ENCODE results near the gene SEC24D.

Gene SEC24D

DNA sequence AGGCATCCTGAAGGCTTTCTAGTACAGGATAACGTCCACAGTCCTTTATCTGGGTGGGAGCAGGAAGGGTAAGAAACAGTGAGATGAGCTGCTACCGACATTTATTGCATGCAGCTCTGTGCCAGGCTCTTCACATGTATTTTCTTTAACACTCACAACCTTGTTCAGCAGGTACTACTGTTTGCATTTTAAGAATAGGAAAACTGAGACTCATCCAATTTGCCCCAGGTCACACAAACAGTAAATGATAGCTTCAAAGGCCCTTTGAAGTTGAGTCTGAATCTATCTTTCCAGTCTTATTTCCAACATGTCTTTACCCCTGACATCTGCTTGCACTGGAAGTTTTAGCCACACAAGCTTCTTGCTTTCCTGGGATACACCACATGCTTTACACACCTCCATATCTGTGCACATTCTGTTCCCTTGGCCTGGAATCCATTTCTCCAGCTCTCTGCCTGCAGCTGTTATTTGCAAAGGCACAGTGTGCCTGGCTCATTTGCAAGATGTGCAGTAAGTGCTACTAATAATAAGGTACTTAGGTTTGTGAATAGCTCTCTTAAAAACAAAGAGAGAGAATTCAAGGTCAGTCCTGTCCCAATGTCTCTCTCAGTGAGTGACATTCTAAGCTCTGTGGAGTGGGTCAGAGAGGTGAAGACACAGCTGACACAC lies 89.5 kb downstream of the SEC24D start:
- DNase-seq = no peak

DNA sequence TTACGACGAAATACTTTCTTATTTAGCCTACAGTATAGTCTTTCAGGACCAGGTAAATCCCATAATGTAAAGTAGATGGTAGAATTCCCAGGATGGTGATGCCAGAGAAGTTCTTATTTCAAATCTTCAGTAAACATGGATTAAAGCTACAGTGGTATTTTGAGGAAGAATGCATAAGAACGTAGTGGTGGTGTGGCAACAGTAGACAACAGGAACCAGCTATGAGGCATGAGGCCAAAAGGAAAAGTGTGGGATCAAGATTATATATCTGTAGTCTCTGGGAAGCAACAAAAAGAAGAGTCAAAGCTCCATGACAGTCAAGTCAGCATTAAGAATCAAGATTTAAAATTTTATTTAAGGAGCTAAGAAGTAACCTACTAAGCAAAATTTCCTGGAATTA lies 90.6 kb downstream of the SEC24D start:
- DNase-seq = no peak

DNA sequence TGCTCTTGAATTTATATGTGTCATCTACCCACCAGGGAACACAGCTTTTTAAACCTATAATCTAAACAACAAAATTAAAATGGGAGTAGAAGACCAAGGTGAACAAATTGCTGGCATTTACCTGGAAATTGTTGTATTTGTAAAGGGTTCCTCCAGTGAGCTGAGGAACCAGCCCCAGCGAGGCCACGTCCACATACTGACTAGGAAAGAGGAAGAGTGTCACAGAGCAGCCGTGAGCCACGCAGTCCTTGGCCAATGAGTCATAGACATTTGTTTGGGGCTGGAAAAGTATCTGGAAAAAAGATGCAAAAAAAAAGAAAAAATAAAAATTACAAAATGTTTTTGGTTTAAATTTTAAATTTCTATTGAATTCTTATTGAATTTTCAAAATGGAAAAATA lies 92.1 kb downstream of the SEC24D start:
- DNase-seq = no peak

DNA sequence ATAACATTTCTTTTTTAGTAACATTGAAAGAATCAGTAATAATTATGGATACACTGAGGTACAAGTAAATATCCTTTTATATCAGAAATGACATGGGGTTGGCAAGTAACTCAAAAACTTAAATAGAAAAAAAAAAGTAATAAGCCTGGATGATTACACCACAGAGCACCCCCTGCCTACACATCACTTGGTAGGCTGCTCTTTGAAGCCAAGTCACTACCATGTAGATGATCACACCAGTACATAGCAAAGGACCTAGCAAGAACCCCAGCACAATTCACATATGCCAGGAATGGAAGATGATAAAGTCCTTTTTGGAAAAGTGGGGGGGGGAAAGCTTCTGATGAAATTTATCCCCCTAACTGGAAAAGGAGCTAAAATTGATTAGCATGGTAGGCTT lies 93.9 kb downstream of the SEC24D start:
- DNase-seq = no peak

DNA sequence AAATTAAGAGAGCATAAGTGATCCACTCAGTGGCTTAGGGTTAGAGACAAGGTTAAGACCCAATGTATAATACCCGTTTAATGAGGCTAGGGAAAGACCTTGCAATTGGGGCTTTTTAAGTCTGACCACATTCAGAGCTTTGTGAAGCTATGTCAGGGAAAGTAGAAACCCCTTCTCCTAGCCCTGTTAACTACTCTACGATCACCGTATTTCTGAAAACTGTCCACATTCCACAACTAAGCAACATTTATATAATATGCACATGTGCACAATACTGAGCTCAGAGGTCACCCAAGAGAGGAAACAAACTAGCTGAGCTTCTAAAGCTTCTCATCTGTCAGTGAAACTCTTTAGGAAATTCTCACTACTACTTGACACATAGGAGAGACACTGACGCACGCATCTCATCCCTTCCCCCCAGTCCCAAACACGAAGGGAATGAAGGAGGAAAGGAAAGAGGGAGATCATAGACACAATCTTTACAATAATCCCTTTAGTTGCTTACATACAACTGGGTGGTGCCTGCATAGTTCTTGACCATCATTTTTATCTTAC lies 94.5 kb downstream of the SEC24D start:
- DNase-seq = no peak

DNA sequence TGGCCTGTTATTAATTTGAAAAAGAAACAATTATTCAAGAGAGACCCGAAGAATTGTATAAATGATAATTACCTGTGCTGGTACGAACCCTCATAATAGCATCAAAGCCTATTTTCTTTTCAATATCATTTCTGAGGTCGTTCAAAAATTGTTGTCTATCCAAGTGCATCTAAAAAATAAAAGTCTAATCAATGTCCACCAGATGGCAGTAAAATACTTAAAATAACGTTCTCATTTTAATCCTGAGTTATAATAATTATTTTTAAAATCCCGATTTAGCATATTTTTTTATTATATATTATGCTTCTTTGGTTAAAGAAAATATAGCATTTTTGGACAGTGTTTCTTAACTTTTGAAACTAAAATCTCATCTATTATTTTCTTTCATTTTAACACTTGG lies 95.1 kb downstream of the SEC24D start:
- peak; percentile 3 for DNase-seq

DNA sequence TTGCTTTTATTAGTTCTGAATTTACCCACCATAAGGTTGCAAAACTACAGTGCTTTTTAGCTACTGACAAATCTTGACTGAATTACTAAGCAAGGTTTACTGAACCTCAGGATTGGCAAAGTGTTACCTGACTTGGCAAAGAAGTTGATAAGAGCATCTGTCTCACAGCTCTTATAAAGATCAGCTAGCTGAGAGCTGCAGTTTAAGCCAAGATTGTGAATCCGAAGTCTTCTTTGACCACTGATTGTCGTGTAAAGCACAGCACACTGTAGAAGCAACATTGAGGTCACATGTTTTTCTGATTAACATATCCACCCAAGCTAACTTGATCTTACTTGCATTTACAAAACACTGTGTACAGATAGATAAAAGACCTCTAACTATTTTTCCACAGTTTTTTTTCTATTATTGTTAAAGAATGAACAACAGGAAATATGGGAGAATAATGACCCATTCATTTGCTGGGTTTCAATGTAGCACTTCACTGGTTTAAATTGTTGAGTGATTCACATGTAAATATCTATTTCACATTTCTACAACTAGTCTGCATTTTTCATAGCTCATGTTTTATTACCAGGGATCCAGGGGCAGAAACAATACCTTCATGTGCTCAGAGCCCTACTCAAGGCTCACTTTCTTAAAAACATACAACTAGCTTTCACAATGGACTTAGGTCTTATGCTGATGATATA lies 96.8 kb downstream of the SEC24D start:
- no peak for DNase-seq

DNA sequence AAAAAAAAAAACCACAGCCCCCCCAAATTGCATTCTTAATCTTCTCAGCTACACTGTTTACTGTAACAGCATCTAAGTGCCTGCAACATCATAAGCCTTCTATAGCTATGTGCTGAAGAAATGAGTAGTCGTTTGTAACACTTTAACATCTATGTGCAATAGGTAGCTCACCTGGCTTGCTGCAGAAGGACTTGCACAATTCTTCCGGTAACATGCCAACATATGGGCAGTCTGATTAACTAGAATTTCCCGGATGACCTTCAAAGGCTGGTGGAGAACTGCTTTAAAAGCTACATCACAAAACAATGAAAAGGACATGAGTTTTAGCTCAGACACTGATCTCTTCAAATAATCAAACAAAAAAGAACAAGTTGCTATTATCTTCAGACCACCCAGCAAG lies 97.8 kb downstream of the SEC24D start:
- DNase-seq = no peak

DNA sequence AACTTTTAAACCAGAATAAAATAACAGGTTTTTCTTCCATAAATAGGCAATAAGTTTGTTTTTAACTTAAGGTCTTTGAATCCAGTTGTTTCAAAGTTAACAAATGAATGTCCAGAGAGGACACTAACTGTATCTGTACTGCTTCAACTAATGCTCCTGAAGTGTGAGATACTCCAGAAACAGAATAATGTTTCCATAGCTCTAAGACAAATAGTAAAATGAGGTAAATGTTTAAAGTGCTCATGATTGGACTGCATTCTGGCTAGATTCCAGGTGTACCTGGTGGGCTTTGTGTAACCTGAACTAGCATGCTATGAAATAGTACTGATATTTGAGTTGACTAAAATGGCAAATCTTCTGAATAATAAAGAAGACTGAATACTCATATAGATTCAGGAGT lies 99.0 kb downstream of the SEC24D start:
- no peak for DNase-seq

DNA sequence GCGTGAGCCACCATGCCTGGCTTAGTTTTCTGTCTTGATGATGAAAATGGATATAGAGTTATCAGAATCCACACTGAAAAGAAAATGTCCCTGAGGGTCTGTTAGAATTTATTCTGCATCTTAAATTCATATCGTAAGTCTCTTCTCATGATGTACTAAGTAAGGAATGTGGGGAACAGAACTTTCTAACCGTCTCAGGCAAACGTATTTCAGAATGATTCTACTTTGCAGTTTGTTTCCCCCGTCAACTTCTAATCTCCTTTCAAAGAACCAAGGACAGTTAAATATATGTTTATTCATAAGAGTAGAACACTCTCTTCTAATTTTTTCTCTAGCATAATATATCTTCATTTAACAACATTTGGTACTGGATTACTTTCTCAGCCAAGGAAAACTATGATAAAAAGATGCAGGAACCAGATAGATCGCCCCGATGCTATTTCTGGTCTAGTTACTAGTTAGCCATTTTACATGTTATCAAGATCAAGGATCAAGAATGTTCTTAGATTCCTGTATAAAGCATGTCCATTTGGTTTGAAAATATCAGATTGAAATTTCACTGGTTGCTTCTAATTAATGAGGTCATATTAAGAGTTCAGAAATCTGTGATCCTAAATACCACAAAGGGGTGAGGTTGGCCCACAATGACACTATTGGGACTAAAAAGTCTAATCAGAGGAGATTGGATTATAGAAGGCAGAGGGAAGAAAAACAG lies 101.3 kb downstream of the SEC24D start:
- DNase-seq = no peak

DNA sequence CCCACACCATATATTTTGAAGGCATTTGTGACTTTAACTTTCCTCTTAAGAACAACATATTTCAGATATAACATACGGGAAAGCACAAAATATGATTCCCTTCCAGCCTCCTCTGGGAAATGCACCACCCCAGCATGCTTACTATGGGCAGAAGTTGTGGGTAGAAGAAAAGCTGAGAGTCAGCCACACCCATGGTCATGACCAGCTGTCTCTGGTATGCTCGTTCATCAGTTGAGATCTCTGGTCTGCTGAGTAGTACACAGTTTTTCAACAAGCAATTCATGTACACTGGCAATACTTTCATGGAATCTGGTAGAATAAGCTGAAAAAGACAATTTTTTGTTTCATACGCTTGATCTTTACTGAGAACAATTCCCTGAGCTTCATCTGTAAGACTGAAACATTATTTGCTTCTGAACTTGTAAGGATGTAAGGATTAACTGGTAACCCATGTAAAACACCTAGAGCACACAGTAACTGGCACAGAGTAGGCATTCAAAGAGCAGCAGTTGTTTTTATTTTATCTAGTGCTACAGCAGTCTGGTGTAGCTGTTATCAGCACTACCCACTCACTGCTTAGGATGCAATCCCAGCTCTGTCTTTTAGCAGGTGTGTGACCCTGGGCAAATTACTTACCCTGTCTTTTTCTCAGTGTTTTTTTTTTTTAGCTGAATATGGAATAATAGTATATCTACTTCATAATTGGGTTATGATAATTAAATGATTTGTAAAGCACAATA lies 103.2 kb downstream of the SEC24D start:
- no peak for DNase-seq

DNA sequence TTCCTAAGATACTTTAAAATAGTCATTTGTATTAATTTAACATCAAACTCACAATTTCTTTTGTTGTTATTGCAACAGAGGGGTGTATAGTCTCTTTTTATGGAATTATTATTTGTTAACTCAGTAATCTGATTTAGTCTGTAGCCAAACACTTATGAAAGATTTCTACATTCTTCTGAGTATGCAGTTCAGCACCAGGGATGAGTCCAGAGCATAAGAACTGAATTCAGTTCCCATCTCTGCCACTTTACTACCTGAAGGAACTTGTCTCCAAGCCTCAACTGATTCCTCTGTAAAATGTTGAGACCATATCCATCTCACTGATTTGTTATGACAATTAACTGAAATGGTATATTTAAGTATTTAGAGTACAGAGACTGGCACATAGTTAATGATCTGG lies 105.2 kb downstream of the SEC24D start:
- no peak for DNase-seq

DNA sequence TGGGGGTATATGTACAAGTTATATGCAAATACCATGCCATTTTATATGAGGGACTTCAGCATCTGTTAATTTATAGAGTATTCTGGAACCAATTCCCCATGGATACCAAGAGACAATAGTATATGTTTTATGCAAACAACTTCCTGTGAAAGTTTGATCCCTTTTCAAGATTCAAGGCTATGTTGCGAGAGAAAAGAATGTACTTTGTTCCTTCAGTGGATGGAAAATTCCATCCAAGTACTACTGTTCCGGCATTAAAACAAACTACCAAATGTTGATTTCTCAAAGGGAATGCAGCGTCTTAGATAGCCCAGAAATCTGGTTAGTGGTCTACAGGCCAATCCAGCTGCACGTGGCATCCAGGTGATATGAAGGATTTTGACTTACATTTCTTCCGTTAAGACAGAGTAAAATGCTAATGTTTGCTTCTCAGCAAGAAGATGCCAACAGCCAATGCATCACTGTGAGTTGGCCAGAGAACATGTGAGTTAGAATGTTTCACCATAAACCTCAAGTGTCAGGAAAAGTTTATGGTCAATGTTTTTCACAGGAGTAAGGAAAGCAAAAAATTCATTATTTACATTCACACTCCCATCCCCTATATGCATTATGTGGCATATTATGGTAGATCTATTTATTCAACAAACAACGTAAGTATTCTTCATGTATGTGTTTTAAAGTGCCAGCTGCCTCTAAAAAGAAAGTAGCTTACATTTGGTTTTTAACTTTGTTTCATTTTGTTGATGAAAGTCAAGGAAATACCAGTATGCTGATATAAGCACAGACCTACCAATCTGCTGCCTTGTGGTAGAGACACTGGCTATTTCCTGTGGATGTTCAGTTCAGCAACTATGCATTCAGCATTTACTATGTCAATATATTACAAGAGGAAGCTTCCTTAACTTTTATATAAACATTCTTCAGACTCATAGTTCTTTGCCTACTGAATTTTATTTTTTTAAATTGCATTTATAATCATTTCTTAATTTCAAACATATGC lies 106.3 kb downstream of the SEC24D start:
- no peak for DNase-seq

DNA sequence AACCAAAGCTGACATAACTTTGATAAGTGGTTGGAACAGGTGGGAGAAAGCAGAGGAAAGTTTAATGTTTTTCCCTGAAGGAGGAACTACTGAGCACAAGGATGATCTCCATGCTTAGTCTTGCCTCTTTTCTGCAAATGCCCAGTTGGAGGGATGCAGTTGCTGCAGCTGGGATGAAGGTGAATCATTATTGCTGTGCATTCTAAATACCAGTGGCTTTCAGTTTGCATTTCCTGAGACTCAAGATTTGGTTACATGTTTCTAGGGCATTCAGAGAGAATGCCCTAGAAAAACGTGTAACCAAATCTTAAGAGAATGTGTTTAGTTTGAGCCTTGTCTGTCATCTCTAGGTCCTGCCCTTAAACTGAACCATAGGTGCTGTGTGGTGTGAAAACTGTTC lies 108.6 kb downstream of the SEC24D start:
- DNase-seq = no peak

DNA sequence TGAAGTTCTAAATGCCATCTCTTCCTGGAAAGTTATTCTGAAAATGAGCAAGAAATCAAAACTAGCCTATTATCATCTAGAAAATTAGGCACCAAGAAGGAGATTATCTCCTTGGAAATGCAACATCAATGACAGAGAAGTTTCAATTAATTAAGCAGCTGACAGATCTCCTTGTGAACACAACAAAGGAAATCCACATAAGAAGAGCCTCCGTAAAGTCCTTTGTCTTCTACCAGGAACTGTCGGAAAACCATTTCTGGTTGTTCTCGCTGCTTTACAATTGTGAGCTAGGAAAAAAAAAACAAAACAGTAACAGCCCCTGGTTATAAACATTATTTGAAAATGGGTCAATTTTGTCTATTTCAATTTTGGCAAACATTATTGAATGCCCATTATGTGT lies 112.6 kb downstream of the SEC24D start:
- DNase-seq = no peak

DNA sequence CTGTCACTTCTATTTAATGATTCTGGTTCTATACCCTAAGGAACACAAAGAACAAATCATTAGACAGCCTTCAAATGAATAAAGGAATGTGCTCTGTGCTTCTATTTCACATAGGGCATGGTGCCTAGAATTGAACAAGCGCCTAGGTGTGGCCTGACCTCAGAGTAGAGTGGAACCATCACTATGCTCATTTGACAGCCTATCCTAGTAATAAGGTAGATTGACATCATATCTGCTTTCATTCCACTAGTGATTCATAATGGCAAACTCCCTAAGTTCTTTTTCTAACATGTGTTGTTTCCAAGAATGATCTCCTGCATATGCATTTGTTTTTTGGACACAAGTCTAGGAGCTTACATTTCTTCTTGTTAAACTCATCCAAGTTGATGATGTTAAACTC lies 114.2 kb downstream of the SEC24D start:
- no peak for DNase-seq

DNA sequence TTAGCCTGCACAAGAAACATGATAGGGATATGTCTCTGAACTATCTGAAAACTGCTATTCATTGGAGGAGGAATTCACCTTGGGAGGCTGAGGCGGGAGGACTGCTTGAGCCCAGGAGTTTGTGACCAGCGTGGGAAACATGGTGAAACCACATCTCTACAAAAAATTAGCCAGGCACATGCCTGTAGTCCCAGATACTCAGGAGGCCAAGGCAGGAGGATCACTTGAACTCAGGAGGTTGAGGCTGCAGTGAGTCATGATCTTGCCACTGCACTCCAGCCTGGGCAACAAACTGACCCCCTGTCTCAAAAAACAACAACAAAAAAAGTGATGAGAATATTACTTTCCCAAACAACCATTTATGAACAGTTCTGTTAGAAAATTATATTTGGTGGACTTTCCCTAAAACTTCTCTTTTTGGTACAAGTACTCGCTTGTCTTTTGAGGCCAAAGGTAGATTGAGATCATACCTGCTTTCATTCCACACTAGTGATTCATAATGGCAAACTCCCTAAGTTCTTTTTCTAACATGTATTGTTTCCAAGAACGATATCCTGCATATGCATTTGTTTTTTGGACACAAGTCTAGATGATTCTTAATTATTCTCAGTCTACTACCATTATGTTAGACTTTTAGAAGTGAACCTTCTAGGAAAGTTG lies 117.3 kb downstream of the SEC24D start:
- DNase-seq = no peak

DNA sequence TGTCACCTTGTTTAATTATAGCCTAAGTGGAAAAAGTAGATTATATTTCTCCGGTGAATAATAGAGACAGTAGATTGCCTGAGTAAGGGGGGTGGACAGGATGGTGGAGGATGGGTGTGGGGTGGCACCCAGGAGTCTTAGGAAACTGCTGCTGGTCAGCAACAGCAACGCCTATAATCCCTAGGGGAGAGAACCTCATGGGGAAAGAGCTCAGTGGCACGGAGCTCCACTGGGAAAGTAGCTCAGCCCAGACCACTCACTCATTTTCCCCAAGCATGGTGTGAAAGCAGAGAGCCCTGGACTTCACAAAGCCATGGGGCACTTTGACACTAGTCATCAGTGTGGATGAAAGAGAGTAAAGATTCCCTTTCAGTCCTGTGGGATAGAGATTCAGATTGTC lies 119.6 kb downstream of the SEC24D start:
- DNase-seq = no peak

DNA sequence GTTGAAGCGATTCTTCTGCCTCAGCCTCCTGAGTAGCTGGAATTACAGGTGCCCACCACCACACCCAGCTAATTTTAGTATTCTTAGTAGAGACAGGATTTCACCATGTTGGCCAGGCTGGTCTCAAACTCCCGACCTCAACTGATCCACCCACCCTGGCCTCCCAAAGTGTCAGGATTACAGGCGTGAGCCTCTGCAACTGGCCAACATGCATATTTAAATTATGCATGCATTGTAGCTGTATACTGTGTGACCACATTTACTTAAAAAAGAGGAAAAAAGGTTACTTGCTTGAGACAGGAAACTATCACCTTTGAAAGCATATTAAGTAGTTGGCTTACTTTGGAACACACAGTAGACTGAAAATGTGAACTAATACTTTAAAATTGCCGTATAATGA lies 121.2 kb downstream of the SEC24D start:
- DNase-seq = no peak

DNA sequence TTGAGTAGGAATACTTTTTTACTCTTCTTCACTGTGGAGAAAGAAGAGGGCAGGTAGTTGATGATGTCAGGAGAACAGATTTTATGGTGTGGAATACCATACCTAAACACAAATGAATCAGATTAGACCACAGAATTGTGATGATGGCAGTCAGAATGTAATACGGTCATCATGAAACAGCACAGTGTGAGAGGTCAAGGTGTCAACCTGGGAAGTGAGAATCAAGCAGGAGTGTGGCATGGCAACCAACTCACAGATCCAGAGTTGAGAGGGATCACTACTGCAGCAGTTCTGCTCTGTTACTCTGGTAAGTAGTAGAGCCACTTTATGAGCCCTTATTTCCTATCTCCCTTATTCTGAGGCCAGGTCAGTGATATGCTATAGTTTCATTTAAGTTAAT lies 123.1 kb downstream of the SEC24D start:
- no peak for DNase-seq

DNA sequence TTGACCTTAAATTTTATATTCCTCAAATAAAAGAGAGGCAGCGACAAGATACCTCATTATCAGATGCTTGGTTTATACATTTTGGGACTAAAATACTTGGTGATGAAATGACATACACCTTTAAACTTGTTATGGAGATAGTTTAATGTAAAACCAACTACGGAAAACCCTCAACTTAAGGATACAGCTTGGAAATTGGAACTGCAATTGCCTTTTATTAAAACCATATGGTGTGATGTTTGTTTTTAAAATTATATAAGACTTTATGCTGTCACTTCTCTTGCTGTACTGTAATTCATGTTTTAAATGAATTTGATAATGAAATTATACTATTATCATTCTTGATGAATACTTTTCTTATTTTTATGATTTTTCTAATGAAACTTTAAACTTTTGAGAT lies 124.9 kb downstream of the SEC24D start:
- DNase-seq = no peak

DNA sequence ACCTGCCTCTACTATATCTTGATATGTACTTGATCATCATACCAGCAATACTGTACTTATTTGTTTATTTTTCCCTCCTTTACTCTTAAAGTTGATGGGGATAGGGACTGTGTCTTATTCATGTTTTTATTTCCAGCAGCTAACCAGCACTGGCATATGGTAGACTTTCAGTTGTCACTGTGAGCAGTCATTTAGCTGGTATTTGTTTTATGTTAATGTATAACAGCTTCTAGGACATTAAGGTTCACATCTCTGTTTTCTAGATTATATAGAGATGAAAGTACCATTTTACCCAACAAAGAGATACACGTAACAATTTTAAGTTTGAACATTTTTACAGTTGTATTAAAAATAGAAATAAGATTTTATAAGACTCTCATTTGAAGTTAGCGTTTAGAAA lies 132.8 kb downstream of the SEC24D start:
- no peak for DNase-seq
